NB4 (cell line): Measurements from ENCODE around the gene ETFRF1.

Source experiments
- DNase-seq: peaks from one replicate; pipeline ENCODE4 v3.0.0; 2010; ENCODE audit warnings: low read depth
- H3K4me3 ChIP-seq: one replicate; pipeline ENCODE4 v1.5.1; 2011; ENCODE audit warnings: mild to moderate bottlenecking, low read depth, low read length, moderate library complexity
- CTCF ChIP-seq: IDR thresholded peaks from one replicate; pipeline ENCODE4 v1.5.1; 2012; ENCODE audit warnings: low read depth, low read length
- MAX ChIP-seq: IDR thresholded peaks from 2 replicates; pipeline ENCODE4 v1.6.1; 2011; ENCODE audit warnings: low read depth, low read length
- MYC ChIP-seq: IDR thresholded peaks from 2 replicates; pipeline ENCODE4 v1.6.1; 2011; ENCODE audit warnings: low read depth, low read length
- POLR2A ChIP-seq: IDR thresholded peaks from 2 replicates; pipeline ENCODE4 v1.6.1; 2011; ENCODE audit warnings: mild to moderate bottlenecking; ENCODE audit not compliant: insufficient read length; ENCODE audit errors: extremely low read depth

The ETFRF1 gene

GRCh38 chr12:25197608-25198007 lies 2.6 kb downstream of the ETFRF1 start:
- peak; percentile 54 for DNase-seq
- TF ChIP-seq MAX (no peak), POLR2A (no peak), CTCF (no peak), MYC (no peak)
- no peak overlapping the region for H3K4me3 ChIP-seq

- TF ChIP-seq MAX, result no peak
- no peak for TF ChIP-seq MYC
- no peak for TF ChIP-seq CTCF
- no peak for TF ChIP-seq POLR2A
- DNase-seq, result no peak
Observed at GRCh38 chr12:25200703-25201102, 5.7 kb downstream of the ETFRF1 start.

GRCh38 chr12:25202137-25202536 lies 7.1 kb downstream of the ETFRF1 start:
- DNase-seq, result no peak
- TF ChIP-seq POLR2A (no peak), MAX (no peak)
- H3K4me3 ChIP-seq, result no peak overlapping the region

More at GRCh38 chr12:25200703-25201102, 5.7 kb downstream of the ETFRF1 start:
- no peak overlapping the region for H3K4me3 ChIP-seq

GRCh38 chr12:25207411-25207810 lies 12.4 kb downstream of the ETFRF1 start:
- TF ChIP-seq MYC, result no peak
- no peak for TF ChIP-seq POLR2A
- no peak for TF ChIP-seq CTCF
- TF ChIP-seq MAX, result no peak
- no peak overlapping the region for H3K4me3 ChIP-seq
- no peak for DNase-seq

- TF ChIP-seq MAX (no peak), CTCF (no peak)
- DNase-seq, result no peak
- no peak overlapping the region for H3K4me3 ChIP-seq
Observed at GRCh38 chr12:25207846-25208245, 12.8 kb downstream of the ETFRF1 start.

GRCh38 chr12:25208554-25208953 lies 13.5 kb downstream of the ETFRF1 start:
- TF ChIP-seq MYC (no peak), CTCF (no peak), POLR2A (no peak), MAX (no peak)
- no peak for DNase-seq
- H3K4me3 ChIP-seq, result no peak overlapping the region
